Measurements from ENCODE around the gene AOPEP.

Gene AOPEP

DNA sequence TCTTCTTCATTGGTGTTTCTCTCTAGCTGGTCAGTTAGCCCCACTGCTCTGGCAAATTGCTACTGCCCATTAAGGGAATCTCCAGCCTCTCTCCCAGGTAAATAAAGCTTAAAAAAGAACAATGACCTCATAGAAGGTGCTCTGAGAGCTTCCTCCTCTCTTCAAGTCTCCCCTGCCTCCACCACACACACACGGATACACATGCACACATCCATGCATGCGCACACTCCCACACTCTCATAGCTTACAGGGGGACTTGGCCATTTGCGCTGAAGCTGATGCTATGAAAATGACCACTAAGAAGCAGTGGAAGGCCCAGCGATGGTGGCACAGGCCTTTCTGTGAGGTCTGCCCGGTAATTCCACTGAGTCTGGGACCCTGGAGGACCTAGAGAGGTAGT, 250.9 kb downstream of the AOPEP start:
- H3K79me2 ChIP-seq (ENCODE audit: low read length), result no peaks in the 10 kb centered on the region
- H3K27me3 ChIP-seq (replicated peaks; ENCODE audit: insufficient read depth, low read length), result no peaks in the 10 kb centered on the region
- H3F3A ChIP-seq (ENCODE audit: insufficient read depth, low read length), result no peaks in the 10 kb centered on the region
- H3K4me1 ChIP-seq (ENCODE audit: low read length), result no peaks in the 10 kb centered on the region
- H3K4me2 ChIP-seq (ENCODE audit: low read depth, low read length), result no peak overlapping the region
- no peaks in the 10 kb centered on the region for H3K9me2 ChIP-seq (replicated peaks; ENCODE audit: insufficient read depth, low read length)
- H3K36me3 ChIP-seq (replicated peaks; ENCODE audit: insufficient read depth, low read length), result no peaks in the 10 kb centered on the region
- no peak overlapping the region for H3K9ac ChIP-seq (ENCODE audit: low read length)
- no peak for DNase-seq
- TF ChIP-seq EZH2 (optimal IDR thresholded peaks at IDR 0.05; ENCODE audit: low read depth, low read length) (no peak), EZH2phosphoT487 (IDR thresholded peaks at IDR 0.05; ENCODE audit: low read length) (no peak)
- TF ChIP-seq, protein P1, sequence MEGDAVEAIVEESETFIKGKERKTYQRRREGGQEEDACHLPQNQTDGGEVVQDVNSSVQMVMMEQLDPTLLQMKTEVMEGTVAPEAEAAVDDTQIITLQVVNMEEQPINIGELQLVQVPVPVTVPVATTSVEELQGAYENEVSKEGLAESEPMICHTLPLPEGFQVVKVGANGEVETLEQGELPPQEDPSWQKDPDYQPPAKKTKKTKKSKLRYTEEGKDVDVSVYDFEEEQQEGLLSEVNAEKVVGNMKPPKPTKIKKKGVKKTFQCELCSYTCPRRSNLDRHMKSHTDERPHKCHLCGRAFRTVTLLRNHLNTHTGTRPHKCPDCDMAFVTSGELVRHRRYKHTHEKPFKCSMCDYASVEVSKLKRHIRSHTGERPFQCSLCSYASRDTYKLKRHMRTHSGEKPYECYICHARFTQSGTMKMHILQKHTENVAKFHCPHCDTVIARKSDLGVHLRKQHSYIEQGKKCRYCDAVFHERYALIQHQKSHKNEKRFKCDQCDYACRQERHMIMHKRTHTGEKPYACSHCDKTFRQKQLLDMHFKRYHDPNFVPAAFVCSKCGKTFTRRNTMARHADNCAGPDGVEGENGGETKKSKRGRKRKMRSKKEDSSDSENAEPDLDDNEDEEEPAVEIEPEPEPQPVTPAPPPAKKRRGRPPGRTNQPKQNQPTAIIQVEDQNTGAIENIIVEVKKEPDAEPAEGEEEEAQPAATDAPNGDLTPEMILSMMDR (IDR thresholded peaks at IDR 0.05; ENCODE audit: low read length), result no peak
- no peaks in the 10 kb centered on the region for H3K9me3 ChIP-seq (replicated peaks; ENCODE audit: insufficient read depth, low read length)
- H4K20me1 ChIP-seq (ENCODE audit: insufficient read depth, low read length), result no peaks in the 10 kb centered on the region
- H2AFZ ChIP-seq (ENCODE audit: low read length), result no peak overlapping the region
- no peak overlapping the region for H3K27ac ChIP-seq (ENCODE audit: low read length)
- no peak overlapping the region for H3K4me3 ChIP-seq (ENCODE audit: low read length)

- no peaks in the 10 kb centered on the region for H3K9me2 ChIP-seq (replicated peaks; ENCODE audit: insufficient read depth, low read length)
- no peak overlapping the region for H3K9ac ChIP-seq (ENCODE audit: low read length)
- no peak overlapping the region for H3K27ac ChIP-seq (ENCODE audit: low read length)
- H3K79me2 ChIP-seq (ENCODE audit: low read length), result no peaks in the 10 kb centered on the region
- H3K4me3 ChIP-seq (ENCODE audit: low read length), result no peak overlapping the region
- no peaks in the 10 kb centered on the region for H4K20me1 ChIP-seq (ENCODE audit: insufficient read depth, low read length)
- H3F3A ChIP-seq (ENCODE audit: insufficient read depth, low read length), result no peaks in the 10 kb centered on the region
- H3K27me3 ChIP-seq (replicated peaks; ENCODE audit: insufficient read depth, low read length), result no peaks in the 10 kb centered on the region
- TF ChIP-seq, protein P1 (IDR thresholded peaks at IDR 0.05; ENCODE audit: low read length), result no peak
- TF ChIP-seq EZH2 (optimal IDR thresholded peaks at IDR 0.05; ENCODE audit: low read depth, low read length), result no peak
- no peak for TF ChIP-seq EZH2phosphoT487 (IDR thresholded peaks at IDR 0.05; ENCODE audit: low read length)
- H3K4me1 ChIP-seq (ENCODE audit: low read length), result no peaks in the 10 kb centered on the region
- DNase-seq, result no peak
- H3K36me3 ChIP-seq (replicated peaks; ENCODE audit: insufficient read depth, low read length), result no peaks in the 10 kb centered on the region
- H3K9me3 ChIP-seq (replicated peaks; ENCODE audit: insufficient read depth, low read length), result no peaks in the 10 kb centered on the region
- no peak overlapping the region for H2AFZ ChIP-seq (ENCODE audit: low read length)
- no peak overlapping the region for H3K4me2 ChIP-seq (ENCODE audit: low read depth, low read length)
These were observed 253.5 kb downstream of the AOPEP start for GRCh38 chr9:94979904-94980507.

GRCh38 chr9:94980947-94981722, 254.6 kb downstream of the AOPEP start:
- H3K36me3 ChIP-seq (replicated peaks; ENCODE audit: insufficient read depth, low read length), result no peaks in the 10 kb centered on the region
- no peaks in the 10 kb centered on the region for H3K4me1 ChIP-seq (ENCODE audit: low read length)
- no peaks in the 10 kb centered on the region for H3K27me3 ChIP-seq (replicated peaks; ENCODE audit: insufficient read depth, low read length)
- no peaks in the 10 kb centered on the region for H3K79me2 ChIP-seq (ENCODE audit: low read length)
- no peaks in the 10 kb centered on the region for H3K9me3 ChIP-seq (replicated peaks; ENCODE audit: insufficient read depth, low read length)
- H3K27ac ChIP-seq (ENCODE audit: low read length), result no peak overlapping the region
- no peaks in the 10 kb centered on the region for H4K20me1 ChIP-seq (ENCODE audit: insufficient read depth, low read length)
- no peak for TF ChIP-seq EZH2 (optimal IDR thresholded peaks at IDR 0.05; ENCODE audit: low read depth, low read length)
- TF ChIP-seq, protein P1 (IDR thresholded peaks at IDR 0.05; ENCODE audit: low read length), result no peak
- TF ChIP-seq EZH2phosphoT487 (IDR thresholded peaks at IDR 0.05; ENCODE audit: low read length), result no peak
- no peak overlapping the region for H3K4me3 ChIP-seq (ENCODE audit: low read length)
- DNase-seq, result no peak
- no peak overlapping the region for H3K4me2 ChIP-seq (ENCODE audit: low read depth, low read length)
- H3K9ac ChIP-seq (ENCODE audit: low read length), result no peak overlapping the region
- no peaks in the 10 kb centered on the region for H3F3A ChIP-seq (ENCODE audit: insufficient read depth, low read length)
- H2AFZ ChIP-seq (ENCODE audit: low read length), result no peak overlapping the region
- no peaks in the 10 kb centered on the region for H3K9me2 ChIP-seq (replicated peaks; ENCODE audit: insufficient read depth, low read length)

Measured in MM.1S (cell line).